SK-N-SH (cell line): Measurements from ENCODE around the gene NR5A2.

Experiments
- EP300 ChIP-seq, 2 experiments: IDR thresholded peaks; 2 replicates each; pipeline versions ENCODE4 v1.4.0 to v1.6.1; 2012; ENCODE audit warnings: borderline replicate concordance in 1 of 2, low read depth in 1 of 2, low read length in 1 of 2
- EZH2phosphoT487 ChIP-seq: fragments of 200-600 bp; sonication (generic); IDR thresholded peaks from 2 replicates; pipeline ENCODE4 v1.6.1; 2017; ENCODE audit warnings: low read depth, mixed run types, mild to moderate bottlenecking, antibody characterized with exemption, moderate library complexity, borderline replicate concordance
- GABPA ChIP-seq: IDR thresholded peaks from 2 replicates; pipeline ENCODE4 v1.4.0; 2012; ENCODE audit warnings: low read depth, mild to moderate bottlenecking
- MXI1 ChIP-seq: IDR thresholded peaks from 2 replicates; pipeline ENCODE4 v1.6.1; 2012; ENCODE audit warnings: mild to moderate bottlenecking, low read depth, low read length, improper control_type of control experiment
- POLR2AphosphoS5 ChIP-seq: IDR thresholded peaks from 2 replicates; pipeline ENCODE4 v1.6.1; 2012; ENCODE audit warnings: low read depth, low read length
- RAD21 ChIP-seq: IDR thresholded peaks from 2 replicates; pipeline ENCODE4 v1.6.1; 2012; ENCODE audit warnings: mild to moderate bottlenecking, low read length
- SMC3 ChIP-seq: IDR thresholded peaks from 2 replicates; pipeline ENCODE4 v1.6.1; 2012; ENCODE audit warnings: low read depth, low read length, improper control_type of control experiment
- TAF1 ChIP-seq: IDR thresholded peaks from 2 replicates; pipeline ENCODE4 v1.6.1; 2012; ENCODE audit warnings: low read depth, mild to moderate bottlenecking, low read length, moderate library complexity, borderline replicate concordance
- TF ChIP-seq, protein P1 (sequence below): fragments of 200-600 bp; sonication (generic); IDR thresholded peaks from 2 replicates; pipeline ENCODE4 v1.6.1; 2017; ENCODE audit warnings: antibody characterized with exemption, mild to moderate bottlenecking, moderate library complexity
- TF ChIP-seq, protein P2 (sequence below): IDR thresholded peaks from 2 replicates; pipeline ENCODE4 v1.4.0; 2012; ENCODE audit warnings: low read depth
- TF ChIP-seq, protein P3 (sequence below): fragments of 150-350 bp; IDR thresholded peaks from 2 replicates; pipeline ENCODE4 v1.6.1; 2017; ENCODE audit warnings: antibody characterized with exemption, low read length, low read depth, borderline replicate concordance

DNA sequence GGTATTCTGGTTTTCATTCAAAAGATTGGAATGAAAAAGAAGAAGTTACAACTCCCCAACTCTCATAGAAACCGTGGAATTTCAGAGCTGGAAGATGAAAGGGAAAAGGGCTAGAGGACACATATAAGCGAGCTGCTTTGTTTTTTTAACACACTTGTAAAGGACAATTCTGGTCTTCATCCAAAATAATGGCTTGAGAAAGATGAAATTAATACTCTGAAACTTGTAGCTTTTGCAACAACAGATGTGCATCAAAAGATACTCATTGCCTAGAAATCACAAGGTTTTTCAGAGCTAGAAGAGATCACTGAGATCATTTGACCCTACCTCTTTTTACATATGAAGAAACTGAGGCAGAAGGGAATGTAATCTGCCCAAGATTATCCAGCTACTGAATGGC is 25.6 kb downstream of the NR5A2 start:
- TF ChIP-seq, protein P1, sequence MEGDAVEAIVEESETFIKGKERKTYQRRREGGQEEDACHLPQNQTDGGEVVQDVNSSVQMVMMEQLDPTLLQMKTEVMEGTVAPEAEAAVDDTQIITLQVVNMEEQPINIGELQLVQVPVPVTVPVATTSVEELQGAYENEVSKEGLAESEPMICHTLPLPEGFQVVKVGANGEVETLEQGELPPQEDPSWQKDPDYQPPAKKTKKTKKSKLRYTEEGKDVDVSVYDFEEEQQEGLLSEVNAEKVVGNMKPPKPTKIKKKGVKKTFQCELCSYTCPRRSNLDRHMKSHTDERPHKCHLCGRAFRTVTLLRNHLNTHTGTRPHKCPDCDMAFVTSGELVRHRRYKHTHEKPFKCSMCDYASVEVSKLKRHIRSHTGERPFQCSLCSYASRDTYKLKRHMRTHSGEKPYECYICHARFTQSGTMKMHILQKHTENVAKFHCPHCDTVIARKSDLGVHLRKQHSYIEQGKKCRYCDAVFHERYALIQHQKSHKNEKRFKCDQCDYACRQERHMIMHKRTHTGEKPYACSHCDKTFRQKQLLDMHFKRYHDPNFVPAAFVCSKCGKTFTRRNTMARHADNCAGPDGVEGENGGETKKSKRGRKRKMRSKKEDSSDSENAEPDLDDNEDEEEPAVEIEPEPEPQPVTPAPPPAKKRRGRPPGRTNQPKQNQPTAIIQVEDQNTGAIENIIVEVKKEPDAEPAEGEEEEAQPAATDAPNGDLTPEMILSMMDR = no peak
- TF ChIP-seq EP300 (IDR thresholded peaks at IDR 0.05; ENCODE audit: borderline replicate concordance in 1 of 2, low read depth in 1 of 2, low read length in 1 of 2) (no peak), SMC3 (no peak), POLR2AphosphoS5 (no peak), GABPA (no peak), MXI1 (no peak), TAF1 (no peak), EZH2phosphoT487 (no peak), RAD21 (no peak)
- TF ChIP-seq, protein P2, sequence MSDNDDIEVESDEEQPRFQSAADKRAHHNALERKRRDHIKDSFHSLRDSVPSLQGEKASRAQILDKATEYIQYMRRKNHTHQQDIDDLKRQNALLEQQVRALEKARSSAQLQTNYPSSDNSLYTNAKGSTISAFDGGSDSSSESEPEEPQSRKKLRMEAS = no peak
- TF ChIP-seq, protein P3, sequence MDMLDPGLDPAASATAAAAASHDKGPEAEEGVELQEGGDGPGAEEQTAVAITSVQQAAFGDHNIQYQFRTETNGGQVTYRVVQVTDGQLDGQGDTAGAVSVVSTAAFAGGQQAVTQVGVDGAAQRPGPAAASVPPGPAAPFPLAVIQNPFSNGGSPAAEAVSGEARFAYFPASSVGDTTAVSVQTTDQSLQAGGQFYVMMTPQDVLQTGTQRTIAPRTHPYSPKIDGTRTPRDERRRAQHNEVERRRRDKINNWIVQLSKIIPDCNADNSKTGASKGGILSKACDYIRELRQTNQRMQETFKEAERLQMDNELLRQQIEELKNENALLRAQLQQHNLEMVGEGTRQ = no peak
